RWPE1 (cell line): ENCODE data around the gene NCOR2.

Experiments
- CTCF ChIA-PET: fragments of 350-600 bp; sonication (Branson Sonifier 250); formaldehyde crosslinking; extraction: SDS; loops from one replicate; lab custom pipeline; 2021; lab: Yijun Ruan, JAX
- POLR2A ChIA-PET: fragments of 400-600 bp; formaldehyde crosslinking; extraction: SDS; loops from one replicate; lab custom pipeline; 2020; ENCODE audit warnings: antibody characterized with exemption; ENCODE audit not compliant: low non-redundant PET; lab: Yijun Ruan, JAX
- DNase-seq: peaks from one replicate; pipeline ENCODE4 v3.0.0; 2012; ENCODE audit warnings: low spot score
- H3K27ac ChIP-seq: fragments of 450-650 bp; 2 replicates; pipeline ENCODE4 v1.5.1; 2017
- CTCF ChIP-seq: fragments of 450-650 bp; conservative IDR thresholded peaks from 2 replicates; pipeline ENCODE4 v1.5.1; 2017; ENCODE audit warnings: low read depth, mild to moderate bottlenecking

NCOR2 gene

GRCh38 chr12:124601706-124602105 is 34.3 kb upstream of the NCOR2 start:
- POLR2A ChIA-PET, result no interaction called here
- no peak overlapping the region for H3K27ac ChIP-seq
- CTCF ChIA-PET, result interaction anchor here (0.7 kb wide), 1 partner anchor 139 kb away, joined by 3 read pairs; no protein-coding TSS in a partner anchor
- no peak for TF ChIP-seq CTCF
- DNase-seq, result no peak

- TF ChIP-seq CTCF, result no peak
- no peak for DNase-seq
- no peak overlapping the region for H3K27ac ChIP-seq
- CTCF ChIA-PET, result interaction anchor here (0.6 to 0.7 kb wide), 2 partner anchors 40 to 691 kb away, joined by 3 to 4 read pairs; no protein-coding TSS in a partner anchor
- POLR2A ChIA-PET, result no interaction called here
Observed at GRCh38 chr12:124599074-124599999, 31.9 kb upstream of the NCOR2 start.

GRCh38 chr12:124597041-124597440 is 29.6 kb upstream of the NCOR2 start:
- ChIA-PET POLR2A (no interaction called here), CTCF (interaction anchor here (0.7 kb wide), 1 partner anchor 247 kb away, joined by 3 read pairs; no protein-coding TSS in a partner anchor)
- no peak overlapping the region for H3K27ac ChIP-seq
- no peak for TF ChIP-seq CTCF
- no peak for DNase-seq

GRCh38 chr12:124595444-124595843 is 28.0 kb upstream of the NCOR2 start:
- DNase-seq, result no peak
- no peak for TF ChIP-seq CTCF
- ChIA-PET POLR2A (no interaction called here), CTCF (no interaction called here)
- H3K27ac ChIP-seq, result no peak overlapping the region

- ChIA-PET POLR2A (no interaction called here), CTCF (no interaction called here)
- no peak overlapping the region for H3K27ac ChIP-seq
- no peak for DNase-seq
- TF ChIP-seq CTCF, result no peak
Observed at GRCh38 chr12:124594851-124595250, 27.4 kb upstream of the NCOR2 start.

GRCh38 chr12:124593851-124594401 is 26.5 kb upstream of the NCOR2 start:
- ChIA-PET POLR2A (no interaction called here), CTCF (no interaction called here)
- H3K27ac ChIP-seq, result no peak overlapping the region; the same call in 1 of the 2 replicates
- no peak for TF ChIP-seq CTCF
- DNase-seq, result no peak
